Nephron progenitor cell (in vitro differentiated cells): ENCODE results near the gene ACACA.
"Not testable (repeated sequence)": the region's sequence is repeated elsewhere in the genome, so short reads cannot be mapped to it uniquely, and the experiment has no call there.

Experiments used
- DNase-seq: peaks from one replicate; pipeline ENCODE4 v3.0.0; 2021
- H3K27ac Mint-ChIP-seq: 2 replicates; pipeline ENCODE4 v1.8.0; 2021; ENCODE audit warnings: mild to moderate bottlenecking, moderate library complexity, mixed read lengths
- H3K27me3 Mint-ChIP-seq: 2 replicates; pipeline ENCODE4 v1.8.0; 2021; ENCODE audit warnings: mild to moderate bottlenecking, low read depth, mixed read lengths; ENCODE audit not compliant: poor library complexity
- H3K36me3 Mint-ChIP-seq: 2 replicates; pipeline ENCODE4 v1.8.0; 2021; ENCODE audit warnings: low read depth, mixed read lengths
- H3K4me1 Mint-ChIP-seq: 2 replicates; pipeline ENCODE4 v1.8.0; 2021; ENCODE audit warnings: mixed read lengths
- H3K4me3 Mint-ChIP-seq: 2 replicates; pipeline ENCODE4 v1.8.0; 2021; ENCODE audit warnings: mild to moderate bottlenecking, moderate library complexity, mixed read lengths
- H3K9me3 Mint-ChIP-seq: 2 replicates; pipeline ENCODE4 v1.8.0; 2021; ENCODE audit warnings: mild to moderate bottlenecking, moderate library complexity, mixed read lengths
- TF ChIP-seq, protein P1 (sequence below): fragments of 200-600 bp; sonication (generic); IDR thresholded peaks from 2 replicates; pipeline ENCODE4 v1.5.0; 2021; ENCODE audit warnings: antibody characterized with exemption

The ACACA gene

DNA sequence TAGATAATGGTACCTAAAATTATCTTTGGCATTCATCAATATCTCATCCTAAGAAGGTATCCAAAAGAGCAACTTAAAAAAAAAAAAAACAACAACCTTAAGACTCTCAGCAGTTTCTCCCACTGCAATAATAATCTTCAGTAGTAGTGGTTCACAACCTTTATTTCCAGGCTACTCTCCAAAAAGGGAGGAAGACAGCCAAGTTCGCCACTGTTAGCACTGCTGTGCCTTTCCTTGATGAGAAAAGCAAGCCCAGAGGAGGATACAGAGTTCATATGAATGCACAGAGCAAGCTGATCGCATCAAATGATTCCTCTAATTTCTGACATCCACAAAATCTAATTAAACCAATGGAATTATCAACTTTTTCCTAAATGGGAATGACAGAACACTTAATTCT lies 258.5 kb downstream of the ACACA start:
- Mint-ChIP-seq H3K9me3 (no peaks in the 10 kb centered on the region), H3K36me3 (peaks cover 47% of the 10 kb centered on the region), H3K4me1 (peaks cover 57% of the 10 kb centered on the region), H3K27me3 (no peaks in the 10 kb centered on the region), H3K4me3 (no peak overlapping the region), H3K27ac (peak overlapping the region; percentile 33)
- TF ChIP-seq, protein P1, sequence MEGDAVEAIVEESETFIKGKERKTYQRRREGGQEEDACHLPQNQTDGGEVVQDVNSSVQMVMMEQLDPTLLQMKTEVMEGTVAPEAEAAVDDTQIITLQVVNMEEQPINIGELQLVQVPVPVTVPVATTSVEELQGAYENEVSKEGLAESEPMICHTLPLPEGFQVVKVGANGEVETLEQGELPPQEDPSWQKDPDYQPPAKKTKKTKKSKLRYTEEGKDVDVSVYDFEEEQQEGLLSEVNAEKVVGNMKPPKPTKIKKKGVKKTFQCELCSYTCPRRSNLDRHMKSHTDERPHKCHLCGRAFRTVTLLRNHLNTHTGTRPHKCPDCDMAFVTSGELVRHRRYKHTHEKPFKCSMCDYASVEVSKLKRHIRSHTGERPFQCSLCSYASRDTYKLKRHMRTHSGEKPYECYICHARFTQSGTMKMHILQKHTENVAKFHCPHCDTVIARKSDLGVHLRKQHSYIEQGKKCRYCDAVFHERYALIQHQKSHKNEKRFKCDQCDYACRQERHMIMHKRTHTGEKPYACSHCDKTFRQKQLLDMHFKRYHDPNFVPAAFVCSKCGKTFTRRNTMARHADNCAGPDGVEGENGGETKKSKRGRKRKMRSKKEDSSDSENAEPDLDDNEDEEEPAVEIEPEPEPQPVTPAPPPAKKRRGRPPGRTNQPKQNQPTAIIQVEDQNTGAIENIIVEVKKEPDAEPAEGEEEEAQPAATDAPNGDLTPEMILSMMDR = no peak
- DNase-seq = no peak

- no peak for DNase-seq
- Mint-ChIP-seq H3K36me3 (peaks cover 43% of the 10 kb centered on the region), H3K4me3 (peak overlapping the region; percentile 3), H3K27ac (peak overlapping the region; percentile 74), H3K4me1 (peaks cover 55% of the 10 kb centered on the region), H3K9me3 (no peaks in the 10 kb centered on the region), H3K27me3 (no peaks in the 10 kb centered on the region)
- TF ChIP-seq, protein P1 = no peak
Observed at GRCh38 chr17:37147301-37147812, 259.3 kb downstream of the ACACA start.

DNA sequence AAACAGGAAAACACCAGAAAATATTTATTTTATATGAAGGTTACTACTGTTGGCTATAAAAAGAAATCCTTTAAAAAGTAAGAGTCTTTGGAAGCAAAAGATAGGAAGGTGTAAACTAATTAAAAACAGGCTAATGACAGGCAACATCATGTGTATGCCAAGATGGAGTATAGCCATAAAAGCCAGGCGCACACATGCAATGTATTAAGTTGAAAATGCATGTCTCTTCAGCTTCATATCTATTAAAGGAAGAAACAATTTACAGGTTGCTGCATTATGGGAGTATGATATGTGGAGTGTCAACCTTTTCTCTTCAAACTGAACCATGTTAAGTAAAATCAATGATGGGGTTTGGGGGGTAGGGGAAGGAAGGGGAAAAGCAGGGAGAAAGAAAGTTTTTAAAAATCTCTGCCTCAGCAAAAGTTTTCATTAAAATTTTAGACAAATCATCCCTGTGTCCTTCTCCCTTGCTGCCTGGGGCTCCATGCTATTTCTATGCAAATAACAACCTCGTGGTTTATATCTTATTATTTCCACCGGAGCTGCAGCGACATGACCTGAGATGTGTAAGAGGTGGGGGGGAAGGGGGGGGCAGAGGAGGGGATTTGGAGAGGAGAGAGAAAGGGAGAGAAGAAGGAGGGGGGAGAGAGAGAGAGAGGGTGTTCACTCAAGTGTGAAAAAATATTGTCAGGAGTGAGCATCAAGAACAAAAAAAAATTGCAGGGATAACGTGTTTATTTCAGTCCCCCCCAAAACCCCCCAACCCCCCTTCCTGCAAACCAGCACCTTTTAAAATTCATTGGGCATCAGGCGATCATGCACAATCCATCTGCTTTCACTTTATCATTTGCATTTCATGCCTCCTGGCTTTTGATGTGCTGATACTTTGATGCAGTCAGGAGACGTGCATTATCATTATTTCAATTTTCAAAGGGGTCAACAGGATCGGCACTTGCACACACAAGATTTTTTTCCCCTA lies 260.3 kb downstream of the ACACA start:
- H3K27me3 Mint-ChIP-seq = no peaks in the 10 kb centered on the region
- peaks cover 42% of the 10 kb centered on the region for H3K36me3 Mint-ChIP-seq
- no peaks in the 10 kb centered on the region for H3K9me3 Mint-ChIP-seq
- no peak overlapping the region for H3K27ac Mint-ChIP-seq
- H3K4me1 Mint-ChIP-seq = peaks cover 58% of the 10 kb centered on the region
- DNase-seq = no peak
- H3K4me3 Mint-ChIP-seq = no peak overlapping the region
- TF ChIP-seq, protein P1 = no peak

GRCh38 chr17:37144075-37144701 lies 262.4 kb downstream of the ACACA start:
- peak overlapping the region; percentile 46 for H3K27ac Mint-ChIP-seq
- no peak for DNase-seq
- no peak overlapping the region for H3K4me3 Mint-ChIP-seq
- H3K27me3 Mint-ChIP-seq = no peaks in the 10 kb centered on the region
- TF ChIP-seq, protein P1 = no peak
- no peaks in the 10 kb centered on the region for H3K9me3 Mint-ChIP-seq
- H3K4me1 Mint-ChIP-seq = peaks cover 67% of the 10 kb centered on the region
- H3K36me3 Mint-ChIP-seq = peaks cover 42% of the 10 kb centered on the region

DNA sequence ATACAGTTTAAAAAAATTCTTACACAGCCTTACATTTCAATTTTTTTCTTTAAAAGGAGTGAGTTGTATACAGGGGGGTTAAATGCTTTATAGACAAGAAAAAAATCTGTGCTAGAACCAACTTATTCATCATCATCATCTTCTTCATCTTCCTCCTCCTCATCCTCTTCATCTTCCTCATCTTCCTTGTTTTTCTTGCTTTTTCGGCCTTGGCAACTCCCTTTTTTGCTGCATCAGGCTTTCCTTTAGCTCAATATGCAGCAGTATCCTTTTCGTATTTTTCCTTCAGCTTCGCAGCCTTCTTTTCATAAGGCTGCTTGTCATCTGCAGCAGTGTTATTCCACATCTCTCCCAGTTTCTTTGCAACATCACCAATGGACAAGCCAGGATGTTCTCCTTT lies 263.1 kb downstream of the ACACA start:
- H3K4me3 Mint-ChIP-seq = not testable (repeated sequence)
- peaks cover 74% of the 10 kb centered on the region for H3K4me1 Mint-ChIP-seq

DNA sequence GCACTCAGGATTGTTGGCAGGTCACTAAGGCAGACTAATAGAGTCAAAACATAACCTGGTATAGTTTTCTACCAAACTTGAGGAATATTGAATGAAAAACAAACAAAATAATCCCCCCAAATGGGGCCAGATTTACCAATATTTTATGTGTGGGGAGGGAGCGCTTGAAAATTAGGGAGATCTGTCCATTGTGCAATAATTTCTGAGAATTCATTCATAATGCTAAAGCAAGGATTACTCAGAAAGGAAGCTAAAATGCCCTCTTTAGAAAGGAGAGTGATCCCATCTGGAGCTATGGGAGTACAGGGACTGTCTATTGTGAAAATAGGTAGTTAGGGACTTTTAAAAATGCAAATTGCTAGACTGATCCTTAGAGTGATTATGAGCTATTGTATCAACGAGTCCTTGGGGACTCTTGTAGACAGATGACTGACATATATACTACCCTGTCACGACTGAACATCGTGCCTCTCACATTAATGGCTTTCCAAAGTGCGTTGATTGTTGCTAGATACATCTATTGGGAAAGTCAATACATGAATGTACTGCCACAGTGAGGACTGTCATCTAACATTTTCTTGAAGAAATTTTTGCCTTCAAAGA lies 264.2 kb downstream of the ACACA start:
- Mint-ChIP-seq H3K36me3 (peaks cover 44% of the 10 kb centered on the region), H3K27ac (peak overlapping the region; percentile 73), H3K9me3 (no peaks in the 10 kb centered on the region), H3K27me3 (peaks cover 3% of the 10 kb centered on the region), H3K4me1 (peaks cover 76% of the 10 kb centered on the region), H3K4me3 (no peak overlapping the region)
- DNase-seq = no peak
- TF ChIP-seq, protein P1 = no peak

More for the DNA sequence above, 263.1 kb downstream of the ACACA start:
- H3K9me3 Mint-ChIP-seq, DNase-seq, H3K27me3 Mint-ChIP-seq: not testable (repeated sequence)
- Mint-ChIP-seq H3K36me3 (peaks cover 44% of the 10 kb centered on the region), H3K27ac (peak overlapping the region; percentile 69)
